Activated CD8-positive, alpha-beta T cell treated with anti-CD3 and anti-CD28 coated beads for 36 hours (primary cell): ENCODE results near the gene AMPD1. TPM values are rescaled to one million over a fixed set of nuclear protein-coding genes. Genes with fewer than 3 reads are reported as not detected.

Source experiments
- ATAC-seq: fragments of 200-7000 bp; cut with Tn5 transposase; one replicate; pipeline ENCODE4 v1.10.0; 2021; ENCODE audit warnings: mild to moderate bottlenecking, moderate library complexity
- CTCF ChIA-PET: fragments of 350-600 bp; sonication (Branson Sonifier 250); formaldehyde crosslinking; loops from one replicate; lab custom pipeline; 2021; ENCODE audit warnings: antibody characterized with exemption; lab: Charles Lee
- POLR2A ChIA-PET: fragments of 350-600 bp; sonication (Branson Sonifier 250); formaldehyde crosslinking; loops from one replicate; lab custom pipeline; 2021; ENCODE audit warnings: antibody characterized with exemption; lab: Charles Lee
- DNase-seq: peaks from one replicate; pipeline ENCODE4 v3.0.0-alpha.2; 2020
- H3K27ac Mint-ChIP-seq: one replicate; pipeline ENCODE4 v1.8.0; 2021; ENCODE audit warnings: mild to moderate bottlenecking, mixed read lengths
- H3K27me3 Mint-ChIP-seq: one replicate; pipeline ENCODE4 v1.8.0; 2021; ENCODE audit warnings: mixed read lengths
- H3K36me3 Mint-ChIP-seq: one replicate; pipeline ENCODE4 v1.8.0; 2021; ENCODE audit warnings: low read depth, mixed read lengths
- H3K4me1 Mint-ChIP-seq: one replicate; pipeline ENCODE4 v1.8.0; 2021; ENCODE audit warnings: low read depth, mixed read lengths
- H3K4me3 Mint-ChIP-seq: one replicate; pipeline ENCODE4 v1.8.0; 2021; ENCODE audit warnings: mild to moderate bottlenecking, moderate library complexity, mixed read lengths
- H3K9me3 Mint-ChIP-seq: one replicate; pipeline ENCODE4 v1.8.0; 2021; ENCODE audit warnings: mixed read lengths
- CTCF ChIP-seq: fragments of 200-600 bp; IDR thresholded peaks from one replicate; pipeline ENCODE4 v1.8.0; 2022; ENCODE audit warnings: antibody characterized with exemption, mild to moderate bottlenecking
- intact Hi-C: fragments of 100-400 bp; cut with micrococcal nuclease; formaldehyde crosslinking; loops from one replicate; pipeline ENCODE4 v1.10.0; 2022
- total RNA-seq, 2 experiments: library from RNA; stranded (reverse); gene quantifications; one replicate each; pipeline ENCODE4 v1.2.3, GENCODE V29; 2021

AMPD1 gene
- total RNA-seq, 2 experiments from 2014 or later, result not detected

GRCh38 chr1:114735479-114735878, 40.1 kb upstream of the AMPD1 start:
- no peaks in the 10 kb centered on the region for H3K27me3 Mint-ChIP-seq
- H3K9me3 Mint-ChIP-seq, result no peaks in the 10 kb centered on the region
- no peak overlapping the region for H3K4me3 Mint-ChIP-seq
- intact Hi-C loops, result no loop called here
- CTCF ChIA-PET, result no interaction called here
- DNase-seq (no peak), ATAC-seq (no peak)
- H3K36me3 Mint-ChIP-seq, result peaks cover 48% of the 10 kb centered on the region
- no peak for TF ChIP-seq CTCF
- peaks cover 12% of the 10 kb centered on the region for H3K4me1 Mint-ChIP-seq
- POLR2A ChIA-PET, result no interaction called here
- peak overlapping the region; percentile 40 for H3K27ac Mint-ChIP-seq

- no peak for DNase-seq
- H3K36me3 Mint-ChIP-seq, result peaks cover 57% of the 10 kb centered on the region
- intact Hi-C loops, result no loop called here
- TF ChIP-seq CTCF, result no peak
- CTCF ChIA-PET, result interaction anchor here (1.3 kb wide), 1 partner anchor 15 kb away, joined by 4 read pairs; no protein-coding TSS in a partner anchor
- peaks cover 8% of the 10 kb centered on the region for H3K4me1 Mint-ChIP-seq
- no peaks in the 10 kb centered on the region for H3K27me3 Mint-ChIP-seq
- H3K4me3 Mint-ChIP-seq, result no peak overlapping the region
- no peak for ATAC-seq
- peak overlapping the region; percentile 46 for H3K27ac Mint-ChIP-seq
- POLR2A ChIA-PET, result interaction anchor here (0.6 to 1.4 kb wide), 3 partner anchors 12 to 138 kb away, joined by 3 to 5 read pairs (median 3); no protein-coding TSS in a partner anchor
- no peaks in the 10 kb centered on the region for H3K9me3 Mint-ChIP-seq
Measured at GRCh38 chr1:114729782-114730181, 34.4 kb upstream of the AMPD1 start.

GRCh38 chr1:114728553-114728952, 33.2 kb upstream of the AMPD1 start:
- Mint-ChIP-seq H3K27ac (no peak overlapping the region), H3K9me3 (no peaks in the 10 kb centered on the region), H3K4me1 (peaks cover 8% of the 10 kb centered on the region), H3K27me3 (no peaks in the 10 kb centered on the region), H3K36me3 (peaks cover 59% of the 10 kb centered on the region), H3K4me3 (no peak overlapping the region)
- ATAC-seq, result no peak
- no peak for DNase-seq
- intact Hi-C loops, result no loop called here
- ChIA-PET CTCF (interaction anchor here (1.3 kb wide), 1 partner anchor 8 kb away, joined by 4 read pairs; no protein-coding TSS in a partner anchor), POLR2A (interaction anchor here (0.9 kb wide), 1 partner anchor 15 kb away, joined by 3 read pairs; no protein-coding TSS in a partner anchor)
- no peak for TF ChIP-seq CTCF

- CTCF ChIA-PET, result no interaction called here
- H3K27ac Mint-ChIP-seq, result peak overlapping the region; percentile 23
- H3K9me3 Mint-ChIP-seq, result no peaks in the 10 kb centered on the region
- DNase-seq, result no peak
- POLR2A ChIA-PET, result interaction anchor here (1.0 kb wide), 1 partner anchor 9 kb away, joined by 3 read pairs; the partner anchor contains the start of gene NRAS
- ATAC-seq, result no peak
- no peaks in the 10 kb centered on the region for H3K27me3 Mint-ChIP-seq
- intact Hi-C loops, result no loop called here
- no peak overlapping the region for H3K4me3 Mint-ChIP-seq
- H3K4me1 Mint-ChIP-seq, result peaks cover 5% of the 10 kb centered on the region
- no peak for TF ChIP-seq CTCF
- H3K36me3 Mint-ChIP-seq, result peaks cover 61% of the 10 kb centered on the region
Measured at GRCh38 chr1:114725230-114725629, 29.9 kb upstream of the AMPD1 start.

GRCh38 chr1:114723915-114724314, 28.6 kb upstream of the AMPD1 start:
- Mint-ChIP-seq H3K4me3 (no peak overlapping the region), H3K4me1 (peaks cover 11% of the 10 kb centered on the region), H3K27ac (peak overlapping the region; percentile 79), H3K36me3 (peaks cover 64% of the 10 kb centered on the region), H3K27me3 (no peaks in the 10 kb centered on the region), H3K9me3 (no peaks in the 10 kb centered on the region)
- CTCF ChIA-PET, result no interaction called here
- no peak for DNase-seq
- TF ChIP-seq CTCF, result no peak
- ATAC-seq, result no peak
- intact Hi-C loops, result no loop called here
- POLR2A ChIA-PET, result no interaction called here
